ENCODE data around the gene INSIG1.

DNA sequence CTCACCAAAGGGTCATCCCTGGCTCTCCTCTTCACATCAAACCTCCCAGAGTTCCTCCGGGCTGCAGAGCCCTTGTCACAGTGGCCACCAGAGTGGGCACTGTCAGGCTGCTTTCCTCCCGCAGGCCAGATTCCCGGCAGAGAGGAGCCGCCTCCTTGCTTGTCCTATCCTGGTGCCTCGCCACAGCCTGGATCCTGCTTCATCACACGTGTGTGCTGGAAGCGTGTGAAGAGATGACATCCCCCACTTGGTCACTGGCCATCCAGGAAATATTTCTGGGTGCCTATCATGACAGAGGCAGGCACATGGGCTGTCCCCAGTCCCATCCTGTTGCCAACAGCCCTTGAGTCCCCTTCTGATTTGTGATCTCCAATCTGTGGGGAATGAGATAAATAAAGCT, 15.0 kb downstream of the INSIG1 start:
- no peak for TF ChIP-seq CTCF (IDR thresholded peaks at IDR 0.05; ENCODE audit: low read length)
- no peak for TF ChIP-seq EZH2 (IDR thresholded peaks at IDR 0.05; ENCODE audit: borderline replicate concordance, low read length)
